Brain microvascular endothelial cell (primary cell): ENCODE data around the gene GRM5.
"Not testable (repeated sequence)": the region's sequence is repeated elsewhere in the genome, so short reads cannot be mapped to it uniquely, and the experiment has no call there.

Experiments used
- DNase-seq: peaks from one replicate; pipeline ENCODE4 v3.0.0-alpha.2; 2020
- H3K27ac ChIP-seq: fragments of 250-450 bp; sonication (Bioruptor Pico); 2 replicates; pipeline ENCODE4 v1.5.1; 2020; ENCODE audit warnings: mild to moderate bottlenecking, moderate library complexity
- H3K27me3 ChIP-seq: fragments of 250-450 bp; sonication (Bioruptor Pico); replicated peaks from 2 replicates; pipeline ENCODE4 v1.5.1; 2020; ENCODE audit warnings: mild to moderate bottlenecking
- H3K36me3 ChIP-seq: fragments of 250-450 bp; sonication (Bioruptor Pico); replicated peaks from 2 replicates; pipeline ENCODE4 v1.5.1; 2020; ENCODE audit warnings: mild to moderate bottlenecking
- H3K4me3 ChIP-seq: 2 replicates; pipeline ENCODE4 v1.5.1; 2011; ENCODE audit warnings: low read depth, mild to moderate bottlenecking, control low read depth, low read length, moderate library complexity
- CTCF ChIP-seq: IDR thresholded peaks from 2 replicates; pipeline ENCODE4 v1.5.1; 2011; ENCODE audit warnings: low read depth, mild to moderate bottlenecking, moderate library complexity, low read length, control low read depth, inconsistent platforms; ENCODE audit errors: missing control alignments
- in situ Hi-C: cut with HindIII; loops from 2 replicates; pipeline ENCODE4 v1.10.0; 2017; ENCODE audit warnings: low sequenced_read_pairs, low pct_ligation_motif_present

Gene GRM5

GRCh38 chr11:88474655-88475054 lies 591.1 kb downstream of the GRM5 start:
- no peak overlapping the region for H3K27ac ChIP-seq
- no peaks in the 10 kb centered on the region for H3K36me3 ChIP-seq
- H3K27me3 ChIP-seq = no peaks in the 10 kb centered on the region
- no peak for DNase-seq
- no peak overlapping the region for H3K4me3 ChIP-seq
- TF ChIP-seq CTCF = no peak
- in situ Hi-C loops = no loop called here

GRCh38 chr11:88469561-88470225 lies 596.1 kb downstream of the GRM5 start:
- in situ Hi-C loops = no loop called here
- Histone ChIP-seq H3K27ac (no peak overlapping the region), H3K27me3 (no peaks in the 10 kb centered on the region)

GRCh38 chr11:88464528-88464927 lies 601.3 kb downstream of the GRM5 start:
- no peak for TF ChIP-seq CTCF
- in situ Hi-C loops = no loop called here
- Histone ChIP-seq H3K27ac (no peak overlapping the region), H3K27me3 (no peaks in the 10 kb centered on the region), H3K4me3 (no peak overlapping the region), H3K36me3 (no peaks in the 10 kb centered on the region)
- DNase-seq = no peak

More at GRCh38 chr11:88469561-88470225, 596.1 kb downstream of the GRM5 start:
- no peak for TF ChIP-seq CTCF
- no peaks in the 10 kb centered on the region for H3K36me3 ChIP-seq
- H3K4me3 ChIP-seq = no peak overlapping the region
- no peak for DNase-seq

- H3K27ac ChIP-seq, H3K27me3 ChIP-seq, H3K36me3 ChIP-seq, DNase-seq, H3K4me3 ChIP-seq, in situ Hi-C loops: not testable (repeated sequence)
Measured at GRCh38 chr11:88463301-88463700, 602.5 kb downstream of the GRM5 start.

GRCh38 chr11:88458047-88458446 lies 607.7 kb downstream of the GRM5 start:
- in situ Hi-C loops = not testable (repeated sequence)

GRCh38 chr11:88455974-88456373 lies 609.8 kb downstream of the GRM5 start:
- no peaks in the 10 kb centered on the region for H3K27me3 ChIP-seq
- DNase-seq = no peak
- in situ Hi-C loops = no loop called here
- no peak overlapping the region for H3K27ac ChIP-seq
- no peak overlapping the region for H3K4me3 ChIP-seq
- TF ChIP-seq CTCF = no peak
- H3K36me3 ChIP-seq = no peaks in the 10 kb centered on the region

More at GRCh38 chr11:88458047-88458446, 607.7 kb downstream of the GRM5 start:
- not testable (repeated sequence) for H3K4me3 ChIP-seq, H3K36me3 ChIP-seq, DNase-seq, H3K27ac ChIP-seq, H3K27me3 ChIP-seq

GRCh38 chr11:88454881-88455280 lies 610.9 kb downstream of the GRM5 start:
- in situ Hi-C loops = no loop called here
- Histone ChIP-seq H3K27me3 (no peaks in the 10 kb centered on the region), H3K36me3 (no peaks in the 10 kb centered on the region), H3K27ac (no peak overlapping the region), H3K4me3 (no peak overlapping the region)
- TF ChIP-seq CTCF = no peak
- no peak for DNase-seq
